ENCODE data around the gene PTPRM.

PTPRM gene

GRCh38 chr18:8276406-8276805 is 709.3 kb downstream of the PTPRM start:
- Histone ChIP-seq H3K27ac (no peak overlapping the region), H3K4me1 (ENCODE audit: low read depth, poor library complexity, severe bottlenecking) (no peaks in the 10 kb centered on the region), H3K79me2 (ENCODE audit: insufficient read depth, low read depth) (no peaks in the 10 kb centered on the region), H3K27me3 (ENCODE audit: insufficient read depth, low read depth) (no peaks in the 10 kb centered on the region), H2AFZ (ENCODE audit: low read depth) (no peak overlapping the region), H3K4me3 (IDR thresholded peaks at IDR 0.05; ENCODE audit: insufficient read depth, low read depth, low read length) (no peak overlapping the region), H3K36me3 (ENCODE audit: insufficient read depth) (no peaks in the 10 kb centered on the region), H3K4me2 (no peak overlapping the region), H4K20me1 (ENCODE audit: insufficient read depth) (no peaks in the 10 kb centered on the region), H3K9ac (no peak overlapping the region)
- TF ChIP-seq CTCF (conservative IDR thresholded peaks at IDR 0.05; ENCODE audit: low read depth, low read length) = no peak

- Histone ChIP-seq H3K4me1 (ENCODE audit: low read depth, poor library complexity, severe bottlenecking) (no peaks in the 10 kb centered on the region), H3K4me3 (IDR thresholded peaks at IDR 0.05; ENCODE audit: insufficient read depth, low read depth, low read length) (no peak overlapping the region), H4K20me1 (ENCODE audit: insufficient read depth) (no peaks in the 10 kb centered on the region), H3K27me3 (ENCODE audit: insufficient read depth, low read depth) (no peaks in the 10 kb centered on the region), H3K79me2 (ENCODE audit: insufficient read depth, low read depth) (no peaks in the 10 kb centered on the region), H3K36me3 (ENCODE audit: insufficient read depth) (no peaks in the 10 kb centered on the region), H3K9ac (no peak overlapping the region), H3K4me2 (no peak overlapping the region), H3K27ac (no peak overlapping the region), H2AFZ (ENCODE audit: low read depth) (no peak overlapping the region)
- TF ChIP-seq CTCF (conservative IDR thresholded peaks at IDR 0.05; ENCODE audit: low read depth, low read length) = no peak
These were observed 710.2 kb downstream of the PTPRM start for GRCh38 chr18:8277270-8277669.

GRCh38 chr18:8279346-8279745 is 712.2 kb downstream of the PTPRM start:
- Histone ChIP-seq H3K4me3 (IDR thresholded peaks at IDR 0.05; ENCODE audit: insufficient read depth, low read depth, low read length) (no peak overlapping the region), H3K79me2 (ENCODE audit: insufficient read depth, low read depth) (no peaks in the 10 kb centered on the region), H4K20me1 (ENCODE audit: insufficient read depth) (no peaks in the 10 kb centered on the region), H3K36me3 (ENCODE audit: insufficient read depth) (no peaks in the 10 kb centered on the region), H3K4me2 (no peak overlapping the region), H3K27me3 (ENCODE audit: insufficient read depth, low read depth) (no peaks in the 10 kb centered on the region), H3K4me1 (ENCODE audit: low read depth, poor library complexity, severe bottlenecking) (no peaks in the 10 kb centered on the region), H3K9ac (no peak overlapping the region), H2AFZ (ENCODE audit: low read depth) (no peak overlapping the region), H3K27ac (no peak overlapping the region)
- TF ChIP-seq CTCF (conservative IDR thresholded peaks at IDR 0.05; ENCODE audit: low read depth, low read length) = no peak

GRCh38 chr18:8279781-8280330 is 712.7 kb downstream of the PTPRM start:
- Histone ChIP-seq H3K27ac (no peak overlapping the region), H3K79me2 (ENCODE audit: insufficient read depth, low read depth) (no peaks in the 10 kb centered on the region), H3K36me3 (ENCODE audit: insufficient read depth) (no peaks in the 10 kb centered on the region), H2AFZ (ENCODE audit: low read depth) (no peak overlapping the region), H3K4me2 (no peak overlapping the region), H3K9ac (no peak overlapping the region), H3K27me3 (ENCODE audit: insufficient read depth, low read depth) (no peaks in the 10 kb centered on the region), H3K4me3 (IDR thresholded peaks at IDR 0.05; ENCODE audit: insufficient read depth, low read depth, low read length) (no peak overlapping the region), H4K20me1 (ENCODE audit: insufficient read depth) (no peaks in the 10 kb centered on the region), H3K4me1 (ENCODE audit: low read depth, poor library complexity, severe bottlenecking) (no peaks in the 10 kb centered on the region)
- TF ChIP-seq CTCF (conservative IDR thresholded peaks at IDR 0.05; ENCODE audit: low read depth, low read length) = no peak

Data from KMS-11 (cell line).